Activated naive CD4-positive, alpha-beta T cell treated with anti-CD3 and anti-CD28 coated beads, Interleukin-2, amount 50 U/mL, for 24 hours (primary cell): ENCODE data around the gene PPP1R16B.
"Not testable (repeated sequence)": the region's sequence is repeated elsewhere in the genome, so short reads cannot be mapped to it uniquely, and the experiment has no call there.

Experiments used
- H3K27ac Mint-ChIP-seq: one replicate; pipeline ENCODE4 v1.8.0; 2021; ENCODE audit warnings: mild to moderate bottlenecking, mixed read lengths
- H3K27me3 Mint-ChIP-seq: one replicate; pipeline ENCODE4 v1.8.0; 2021; ENCODE audit warnings: mixed read lengths
- H3K36me3 Mint-ChIP-seq: one replicate; pipeline ENCODE4 v1.8.0; 2021; ENCODE audit warnings: mixed read lengths
- H3K4me1 Mint-ChIP-seq: one replicate; pipeline ENCODE4 v1.8.0; 2021; ENCODE audit warnings: mixed read lengths
- H3K4me3 Mint-ChIP-seq: one replicate; pipeline ENCODE4 v1.8.0; 2021; ENCODE audit warnings: mild to moderate bottlenecking, mixed read lengths
- H3K9me3 Mint-ChIP-seq: one replicate; pipeline ENCODE4 v1.8.0; 2021; ENCODE audit warnings: mixed read lengths

Gene PPP1R16B

DNA sequence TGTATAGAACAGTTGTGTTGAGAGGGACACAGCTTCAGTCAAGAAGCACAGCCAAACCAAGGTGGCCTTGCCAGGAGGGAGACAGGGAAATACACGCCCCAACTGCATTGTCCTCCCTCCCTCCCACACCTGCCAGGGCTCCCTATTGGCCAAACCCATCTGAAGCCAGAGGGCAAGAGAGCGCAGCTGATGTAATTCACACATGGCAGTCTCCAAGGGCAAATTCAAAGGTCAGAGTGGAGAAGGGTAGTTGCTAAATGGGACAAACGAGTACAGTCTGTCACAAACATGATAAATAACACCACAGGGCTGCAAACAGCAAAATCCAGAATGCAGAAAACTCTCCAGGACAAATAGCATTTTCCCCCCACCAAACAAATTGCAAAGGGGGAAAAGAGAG, 23.2 kb upstream of the PPP1R16B start:
- Mint-ChIP-seq H3K36me3 (no peaks in the 10 kb centered on the region), H3K4me1 (peaks cover 9% of the 10 kb centered on the region), H3K27me3 (no peaks in the 10 kb centered on the region), H3K4me3 (no peak overlapping the region), H3K9me3 (no peaks in the 10 kb centered on the region), H3K27ac (no peak overlapping the region)

GRCh38 chr20:38787870-38788269, 17.6 kb upstream of the PPP1R16B start:
- no peaks in the 10 kb centered on the region for H3K27me3 Mint-ChIP-seq
- H3K9me3 Mint-ChIP-seq, result no peaks in the 10 kb centered on the region
- no peak overlapping the region for H3K4me3 Mint-ChIP-seq
- no peak overlapping the region for H3K27ac Mint-ChIP-seq
- H3K4me1 Mint-ChIP-seq, result peaks cover 5% of the 10 kb centered on the region
- H3K36me3 Mint-ChIP-seq, result no peaks in the 10 kb centered on the region

DNA sequence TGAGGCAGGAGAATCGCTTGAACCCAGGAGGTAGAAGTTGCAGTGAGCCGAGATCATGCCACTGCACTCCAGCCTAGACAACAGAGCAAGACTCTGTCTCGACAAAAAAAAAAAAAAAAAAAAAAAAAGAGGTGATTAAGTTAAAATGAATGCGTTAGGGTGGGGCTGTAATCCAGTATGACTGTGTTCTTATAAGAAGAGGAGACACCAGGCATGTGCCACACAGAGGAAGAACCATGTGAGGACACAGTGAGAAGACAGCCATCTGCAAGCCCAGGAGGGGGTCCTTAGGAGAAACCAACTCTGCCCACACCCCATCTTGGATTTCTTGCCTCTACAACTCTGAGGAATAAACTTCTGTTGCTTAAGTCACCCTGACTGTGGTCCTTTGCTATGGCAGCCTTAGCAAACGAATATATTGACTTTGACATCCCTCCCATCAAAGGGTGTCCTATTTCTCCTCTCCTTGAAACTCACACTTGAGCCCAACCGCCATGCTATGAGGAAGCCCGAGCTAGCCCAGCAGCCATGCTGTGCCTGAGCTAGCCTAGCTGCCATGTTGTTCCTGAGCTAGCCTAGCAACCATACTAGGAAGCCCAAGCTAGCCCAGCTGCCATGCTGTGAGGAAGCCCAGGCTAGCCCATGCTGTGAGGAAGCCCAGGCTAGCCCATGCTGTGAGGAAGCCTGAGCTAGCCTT, 15.8 kb upstream of the PPP1R16B start:
- no peak overlapping the region for H3K27ac Mint-ChIP-seq
- H3K9me3 Mint-ChIP-seq, result no peaks in the 10 kb centered on the region
- no peaks in the 10 kb centered on the region for H3K36me3 Mint-ChIP-seq
- no peaks in the 10 kb centered on the region for H3K27me3 Mint-ChIP-seq
- H3K4me3 Mint-ChIP-seq, result no peak overlapping the region
- H3K4me1 Mint-ChIP-seq, result peaks cover 5% of the 10 kb centered on the region

- Mint-ChIP-seq H3K4me1 (peaks cover 5% of the 10 kb centered on the region), H3K9me3 (no peaks in the 10 kb centered on the region), H3K27me3 (no peaks in the 10 kb centered on the region), H3K4me3 (no peak overlapping the region), H3K27ac (peak overlapping the region; percentile 23), H3K36me3 (no peaks in the 10 kb centered on the region)
These were observed 15.1 kb upstream of the PPP1R16B start for GRCh38 chr20:38790200-38791053.

DNA sequence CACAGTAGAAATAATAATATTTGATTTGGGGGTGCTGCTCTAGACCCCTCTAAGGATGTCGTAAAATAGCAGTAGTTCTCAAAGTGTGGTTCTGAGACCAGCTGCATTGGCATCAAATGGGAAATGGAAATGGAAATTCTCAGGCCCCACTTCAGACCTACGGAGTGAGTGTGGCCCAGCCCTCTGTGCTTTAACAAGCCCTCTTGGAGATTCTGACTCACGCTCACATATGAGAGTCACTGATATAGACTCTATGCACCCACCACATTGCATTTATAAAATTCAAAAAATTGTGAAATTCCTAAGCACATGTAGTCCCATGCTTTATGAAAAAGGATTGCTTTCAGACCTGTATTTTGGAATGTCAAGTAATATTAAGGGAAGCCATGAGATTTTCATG, 14.2 kb upstream of the PPP1R16B start:
- H3K4me3 Mint-ChIP-seq, result no peak overlapping the region
- no peaks in the 10 kb centered on the region for H3K27me3 Mint-ChIP-seq
- no peaks in the 10 kb centered on the region for H3K36me3 Mint-ChIP-seq
- H3K9me3 Mint-ChIP-seq, result no peaks in the 10 kb centered on the region
- peaks cover 5% of the 10 kb centered on the region for H3K4me1 Mint-ChIP-seq
- H3K27ac Mint-ChIP-seq, result peak overlapping the region; percentile 55

DNA sequence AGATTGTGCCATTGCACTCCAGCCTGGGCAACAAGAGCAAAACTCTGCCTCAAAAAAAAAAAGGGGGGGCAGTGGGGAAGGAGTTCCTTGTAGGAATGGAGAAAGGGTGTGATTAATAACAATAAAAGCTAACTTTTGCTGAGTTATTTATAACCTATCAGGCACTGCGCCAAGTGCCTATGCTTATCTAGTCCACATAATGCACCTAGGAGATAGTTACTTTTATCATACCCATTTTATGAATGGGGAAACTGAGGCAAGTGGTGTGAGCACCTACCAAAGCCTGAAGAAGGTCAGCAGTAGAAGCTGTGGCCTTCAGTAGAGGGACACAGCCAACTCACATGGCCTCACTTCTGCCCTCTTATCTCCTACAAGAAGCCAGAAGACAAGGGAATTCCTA, 13.6 kb upstream of the PPP1R16B start:
- Mint-ChIP-seq H3K9me3 (no peaks in the 10 kb centered on the region), H3K36me3 (no peaks in the 10 kb centered on the region), H3K4me3 (no peak overlapping the region), H3K27ac (no peak overlapping the region), H3K27me3 (no peaks in the 10 kb centered on the region), H3K4me1 (peaks cover 5% of the 10 kb centered on the region)

- H3K27ac Mint-ChIP-seq, H3K9me3 Mint-ChIP-seq, H3K4me3 Mint-ChIP-seq, H3K36me3 Mint-ChIP-seq, H3K27me3 Mint-ChIP-seq: not testable (repeated sequence)
- peaks cover 14% of the 10 kb centered on the region for H3K4me1 Mint-ChIP-seq
These were observed 11.4 kb upstream of the PPP1R16B start for GRCh38 chr20:38794057-38794456.

- H3K27me3 Mint-ChIP-seq, result no peaks in the 10 kb centered on the region
- no peaks in the 10 kb centered on the region for H3K9me3 Mint-ChIP-seq
- H3K27ac Mint-ChIP-seq, result no peak overlapping the region
- no peak overlapping the region for H3K4me3 Mint-ChIP-seq
- peaks cover 2% of the 10 kb centered on the region for H3K36me3 Mint-ChIP-seq
- peaks cover 15% of the 10 kb centered on the region for H3K4me1 Mint-ChIP-seq
These were observed 7.2 kb upstream of the PPP1R16B start for GRCh38 chr20:38798266-38798665.

DNA sequence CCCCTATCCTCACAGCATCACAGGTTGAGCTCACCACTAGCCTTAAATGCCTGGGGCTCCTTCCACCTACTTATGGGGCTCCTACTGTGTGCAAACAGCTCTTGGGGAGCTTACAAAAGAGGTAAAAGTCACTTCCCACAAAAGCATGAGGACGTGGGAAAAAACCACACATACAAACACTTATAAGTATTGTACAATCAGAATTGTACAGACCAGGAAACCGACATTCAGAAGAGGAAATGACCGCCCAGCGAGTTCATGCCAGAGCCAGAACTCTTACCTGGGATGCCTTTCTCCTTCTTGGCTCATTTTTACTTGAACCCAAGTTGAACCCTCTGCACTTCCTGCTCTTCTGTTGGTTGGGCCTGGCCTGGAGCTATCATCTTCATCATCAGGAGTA, 6.3 kb upstream of the PPP1R16B start:
- peaks cover 23% of the 10 kb centered on the region for H3K4me1 Mint-ChIP-seq
- peaks cover 2% of the 10 kb centered on the region for H3K36me3 Mint-ChIP-seq
- H3K4me3 Mint-ChIP-seq, result no peak overlapping the region
- H3K27me3 Mint-ChIP-seq, result no peaks in the 10 kb centered on the region
- no peak overlapping the region for H3K27ac Mint-ChIP-seq
- H3K9me3 Mint-ChIP-seq, result no peaks in the 10 kb centered on the region

GRCh38 chr20:38800882-38801281, 4.6 kb upstream of the PPP1R16B start:
- Mint-ChIP-seq H3K27me3 (no peaks in the 10 kb centered on the region), H3K4me1 (peaks cover 34% of the 10 kb centered on the region), H3K27ac (no peak overlapping the region), H3K4me3 (no peak overlapping the region), H3K9me3 (no peaks in the 10 kb centered on the region), H3K36me3 (peaks cover 2% of the 10 kb centered on the region)

DNA sequence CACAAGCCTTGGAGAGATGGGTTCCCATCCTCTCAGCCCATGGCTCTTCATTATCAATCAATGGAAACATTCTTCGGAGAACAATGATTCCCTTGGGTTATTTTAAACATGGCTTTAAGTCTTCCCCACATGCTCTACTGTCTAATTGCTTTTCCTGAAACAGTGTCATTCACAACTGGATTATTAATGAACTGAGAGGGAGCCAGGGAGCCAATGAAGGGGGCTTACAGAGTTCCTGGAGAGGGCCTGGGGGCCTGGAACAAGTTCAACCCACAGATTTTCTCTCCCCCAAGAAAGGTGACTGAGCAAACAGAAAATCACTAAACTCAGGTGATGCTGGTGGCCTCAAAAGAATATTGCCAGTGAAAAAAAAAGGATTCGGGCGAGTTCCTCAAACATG, 1.3 kb upstream of the PPP1R16B start:
- H3K27me3 Mint-ChIP-seq, result no peaks in the 10 kb centered on the region
- peak overlapping the region; percentile 86 for H3K4me3 Mint-ChIP-seq
- peak overlapping the region; percentile 90 for H3K27ac Mint-ChIP-seq
- no peaks in the 10 kb centered on the region for H3K9me3 Mint-ChIP-seq
- peaks cover 46% of the 10 kb centered on the region for H3K4me1 Mint-ChIP-seq
- peaks cover 2% of the 10 kb centered on the region for H3K36me3 Mint-ChIP-seq

- Mint-ChIP-seq H3K4me3 (peak overlapping the region; percentile 86), H3K9me3 (no peaks in the 10 kb centered on the region), H3K4me1 (peaks cover 48% of the 10 kb centered on the region), H3K27ac (peak overlapping the region; percentile 90), H3K27me3 (no peaks in the 10 kb centered on the region), H3K36me3 (peaks cover 3% of the 10 kb centered on the region)
These were observed 605 bp upstream of the PPP1R16B start for GRCh38 chr20:38804682-38805501.

DNA sequence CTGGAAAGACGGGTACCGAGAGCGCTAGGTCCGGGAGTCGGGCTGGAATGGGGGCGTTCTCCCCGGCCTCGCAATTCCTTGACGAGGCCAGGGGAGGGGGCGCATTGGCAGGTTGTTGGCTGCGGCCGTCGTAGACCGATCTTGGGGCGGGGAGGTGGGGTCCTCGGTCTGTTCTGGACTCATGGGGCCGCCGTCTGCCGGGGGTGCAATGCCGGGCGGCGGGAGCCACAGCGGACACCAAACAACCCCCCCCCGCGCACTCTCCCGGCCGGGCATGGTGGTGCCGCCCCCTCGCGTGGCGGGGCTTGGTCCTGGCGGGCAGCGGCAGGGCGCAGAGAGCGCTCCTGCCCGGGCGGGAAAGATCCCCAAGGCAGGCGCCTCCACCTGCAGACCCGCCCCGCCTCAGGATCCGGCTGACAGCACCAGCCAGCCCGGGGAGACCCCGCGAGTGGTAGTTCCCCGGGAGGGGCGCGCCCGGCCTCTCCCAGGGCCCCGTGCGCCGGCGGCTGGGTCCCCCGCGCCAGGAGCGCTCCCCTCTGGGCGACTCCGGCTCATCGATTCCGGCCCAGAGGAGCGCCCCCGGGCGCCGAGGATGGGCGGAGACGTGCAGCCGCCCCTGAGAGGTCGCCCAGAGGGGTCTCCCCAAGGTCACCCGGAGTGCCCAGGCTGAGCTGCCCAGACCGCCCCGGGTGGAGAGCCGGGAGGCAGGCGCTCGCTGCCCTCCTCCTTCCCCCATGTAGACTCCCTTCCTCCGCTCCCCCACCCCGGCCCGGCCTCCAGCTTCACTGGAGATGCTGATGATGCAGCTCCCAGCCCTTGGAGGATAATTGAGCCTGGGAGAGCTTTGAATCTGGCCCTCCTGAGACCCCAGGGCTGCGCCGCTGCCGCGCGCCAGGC, 709 bp downstream of the PPP1R16B start:
- Mint-ChIP-seq H3K27ac (no peak overlapping the region), H3K36me3 (peaks cover 5% of the 10 kb centered on the region), H3K4me1 (peaks cover 60% of the 10 kb centered on the region), H3K27me3 (no peaks in the 10 kb centered on the region), H3K9me3 (no peaks in the 10 kb centered on the region), H3K4me3 (peak overlapping the region; percentile 86)

DNA sequence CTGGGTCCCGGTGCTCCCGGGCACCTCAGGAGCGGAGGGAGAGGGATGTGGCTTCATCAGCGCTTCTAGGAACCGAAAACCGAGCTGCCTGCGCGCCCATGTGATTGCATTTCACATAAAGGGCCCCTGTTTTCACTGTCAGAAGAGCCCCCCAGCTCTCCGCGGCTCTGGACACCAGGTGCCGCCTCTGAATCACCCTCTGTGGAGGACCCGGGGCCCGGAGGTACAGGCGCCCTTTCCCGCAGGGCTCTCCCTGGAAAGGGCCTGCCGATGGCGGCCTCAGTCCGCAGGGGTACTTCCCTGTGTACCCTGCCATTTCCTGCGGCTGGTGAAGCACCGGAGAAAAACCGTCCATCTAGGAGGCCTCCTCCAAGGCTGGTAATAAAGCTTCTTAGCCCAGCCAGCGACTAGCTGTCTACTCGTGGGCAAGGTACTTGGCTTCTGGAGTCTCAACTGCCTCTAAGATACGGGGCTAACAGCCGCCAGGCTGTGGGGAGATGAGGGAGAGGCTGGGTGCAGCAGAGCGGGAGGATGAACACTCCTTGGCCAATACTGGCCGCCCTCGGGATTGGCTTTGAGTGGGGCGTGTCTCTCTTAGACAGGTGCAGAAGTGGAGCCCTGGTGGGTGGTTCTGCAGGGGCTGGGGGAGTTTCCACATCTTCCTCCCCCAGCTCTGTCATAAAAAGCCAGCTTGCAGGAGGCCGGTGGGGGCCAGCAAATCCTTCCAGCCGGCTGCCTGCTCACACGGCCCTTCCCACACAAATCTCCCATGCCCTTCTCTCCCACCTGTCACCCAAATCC, 1.6 kb downstream of the PPP1R16B start:
- peak overlapping the region; percentile 86 for H3K4me3 Mint-ChIP-seq

More for the DNA sequence above, 1.6 kb downstream of the PPP1R16B start:
- Mint-ChIP-seq H3K4me1 (peaks cover 69% of the 10 kb centered on the region), H3K27ac (peak overlapping the region; percentile 89), H3K27me3 (no peaks in the 10 kb centered on the region), H3K36me3 (peaks cover 10% of the 10 kb centered on the region), H3K9me3 (no peaks in the 10 kb centered on the region)
